Cardiac muscle cell (in vitro differentiated cells and primary cell): Measurements from ENCODE around the gene DACH1. TPM values are rescaled to one million over a fixed set of nuclear protein-coding genes. Genes with fewer than 3 reads are reported as not detected.

Experiments used
- DNase-seq, 2 donors: peaks; one replicate each; pipeline versions ENCODE4 v3.0.0 to v3.0.0-alpha.2; 2010 to 2017; ENCODE audit warnings: low read depth in 1 of 2, low spot score in 1 of 2
- H3K27ac ChIP-seq: fragments of 200-600 bp; sonication (generic); 2 replicates; pipeline ENCODE4 v1.5.1; 2016
- H3K27me3 ChIP-seq: fragments of 200-600 bp; sonication (generic); 2 replicates; pipeline ENCODE4 v1.6.0; 2016; ENCODE audit warnings: control low read depth
- H3K36me3 ChIP-seq: fragments of 200-600 bp; sonication (generic); 2 replicates; pipeline ENCODE4 v1.5.1; 2016; ENCODE audit warnings: control low read depth
- H3K4me1 ChIP-seq: fragments of 200-600 bp; sonication (generic); 2 replicates; pipeline ENCODE4 v1.8.1; 2017; ENCODE audit warnings: low read depth, mild to moderate bottlenecking, mixed run types
- H3K4me3 ChIP-seq: fragments of 200-600 bp; sonication (generic); 2 replicates; pipeline ENCODE4 v1.5.1; 2016; ENCODE audit warnings: mild to moderate bottlenecking
- H3K9me3 ChIP-seq: fragments of 200-600 bp; sonication (generic); 2 replicates; pipeline ENCODE4 v1.5.1; 2017; ENCODE audit warnings: low read depth, mild to moderate bottlenecking, control low read depth
- polyA plus RNA-seq: library from polyadenylated mRNA; unstranded; fragments of >200 nt; fragmentation: Nextera tagmentation; extraction: Ambion mirVana; gene quantifications from 2 replicates; pipeline ENCODE4 v1.2.1, GENCODE V29; 2016
- total RNA-seq: library from RNA; depleted of rRNA; stranded (reverse); fragments of >200 nt; gene quantifications from 2 replicates; pipeline ENCODE4 v1.2.3, GENCODE V29; 2016
- TF ChIP-seq, protein P1 (sequence below): IDR thresholded peaks from 2 replicates; pipeline ENCODE4 v1.5.1; 2012; ENCODE audit warnings: low read depth, mild to moderate bottlenecking, low read length

DACH1 gene
- total and polyA plus RNA-seq, 2 experiments from 2014 or later = 3.5 to 3.7 TPM

DNA sequence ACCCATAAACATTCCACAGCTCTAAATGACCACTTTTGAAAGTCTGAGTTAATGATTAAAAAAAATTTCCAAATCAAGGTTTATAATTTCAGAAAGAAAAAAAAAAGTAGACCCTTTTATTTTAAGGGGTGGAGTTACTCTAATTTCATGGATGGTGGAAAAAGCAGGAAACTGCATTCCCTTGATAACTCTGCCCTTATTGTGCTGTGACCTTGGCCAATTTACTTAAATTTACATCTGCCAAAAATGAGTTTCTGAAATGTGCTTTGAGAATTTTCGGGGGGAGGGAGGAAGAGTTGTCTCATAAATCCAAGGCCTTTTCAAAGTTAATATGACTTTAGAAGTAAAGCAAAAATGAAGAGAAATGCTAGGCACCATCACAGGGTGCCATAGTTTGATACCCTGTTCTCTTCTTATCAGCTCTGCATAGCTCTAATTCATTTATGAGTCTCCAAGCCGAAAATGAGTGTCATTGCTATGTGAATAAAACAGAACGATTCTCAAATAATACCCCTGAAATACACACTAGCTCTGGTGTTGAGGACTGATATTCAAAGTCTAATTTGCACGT is 367.0 kb downstream of the DACH1 start:
- Histone ChIP-seq H3K36me3 (no peaks in the 10 kb centered on the region), H3K27ac (no peak overlapping the region), H3K9me3 (no peaks in the 10 kb centered on the region), H3K27me3 (no peaks in the 10 kb centered on the region), H3K4me1 (no peaks in the 10 kb centered on the region), H3K4me3 (no peak overlapping the region)
- DNase-seq = no peak
- TF ChIP-seq, protein P1, sequence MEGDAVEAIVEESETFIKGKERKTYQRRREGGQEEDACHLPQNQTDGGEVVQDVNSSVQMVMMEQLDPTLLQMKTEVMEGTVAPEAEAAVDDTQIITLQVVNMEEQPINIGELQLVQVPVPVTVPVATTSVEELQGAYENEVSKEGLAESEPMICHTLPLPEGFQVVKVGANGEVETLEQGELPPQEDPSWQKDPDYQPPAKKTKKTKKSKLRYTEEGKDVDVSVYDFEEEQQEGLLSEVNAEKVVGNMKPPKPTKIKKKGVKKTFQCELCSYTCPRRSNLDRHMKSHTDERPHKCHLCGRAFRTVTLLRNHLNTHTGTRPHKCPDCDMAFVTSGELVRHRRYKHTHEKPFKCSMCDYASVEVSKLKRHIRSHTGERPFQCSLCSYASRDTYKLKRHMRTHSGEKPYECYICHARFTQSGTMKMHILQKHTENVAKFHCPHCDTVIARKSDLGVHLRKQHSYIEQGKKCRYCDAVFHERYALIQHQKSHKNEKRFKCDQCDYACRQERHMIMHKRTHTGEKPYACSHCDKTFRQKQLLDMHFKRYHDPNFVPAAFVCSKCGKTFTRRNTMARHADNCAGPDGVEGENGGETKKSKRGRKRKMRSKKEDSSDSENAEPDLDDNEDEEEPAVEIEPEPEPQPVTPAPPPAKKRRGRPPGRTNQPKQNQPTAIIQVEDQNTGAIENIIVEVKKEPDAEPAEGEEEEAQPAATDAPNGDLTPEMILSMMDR = no peak

DNA sequence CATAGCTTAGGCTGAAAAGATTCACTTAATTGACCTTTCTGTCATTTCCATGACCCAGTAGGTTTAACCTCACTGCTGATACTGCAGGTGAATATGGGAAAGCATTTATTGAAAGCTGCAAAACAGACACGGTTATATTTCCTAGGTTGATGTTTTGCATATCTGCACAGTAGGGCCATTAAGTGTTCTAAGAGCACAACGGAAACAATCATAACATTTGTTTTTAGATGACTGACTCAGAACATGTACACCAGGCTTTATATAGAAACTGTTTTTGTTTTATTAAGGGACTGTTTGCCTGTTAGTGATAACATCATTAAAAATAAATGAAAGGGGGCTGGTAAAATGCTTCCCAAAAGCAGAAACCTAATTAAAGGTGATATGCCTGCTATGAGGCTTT is 367.8 kb downstream of the DACH1 start:
- no peaks in the 10 kb centered on the region for H3K27me3 ChIP-seq
- H3K36me3 ChIP-seq = no peaks in the 10 kb centered on the region
- H3K4me3 ChIP-seq = no peak overlapping the region
- TF ChIP-seq, protein P1 = no peak
- no peak overlapping the region for H3K27ac ChIP-seq
- no peak for DNase-seq
- no peaks in the 10 kb centered on the region for H3K4me1 ChIP-seq
- H3K9me3 ChIP-seq = no peaks in the 10 kb centered on the region

DNA sequence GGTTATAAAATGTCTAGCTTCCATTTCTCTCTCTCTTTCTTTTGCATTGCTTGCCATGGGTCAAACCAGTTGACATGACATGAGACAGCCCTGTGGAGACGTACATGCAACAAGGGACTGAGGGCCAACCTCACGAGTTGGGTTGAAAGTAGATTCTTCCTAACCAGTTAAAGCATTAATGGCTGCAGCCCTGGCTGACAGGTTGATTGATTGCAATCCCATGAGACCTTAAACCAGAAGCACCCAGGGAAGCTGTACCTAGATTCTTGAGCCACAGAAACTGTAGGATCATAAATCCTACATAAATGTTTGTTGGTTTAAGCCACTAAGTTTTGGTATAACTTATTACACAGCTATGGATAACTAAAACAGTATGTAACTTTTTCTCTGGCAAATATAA is 373.8 kb downstream of the DACH1 start:
- Histone ChIP-seq H3K9me3 (no peaks in the 10 kb centered on the region), H3K36me3 (no peaks in the 10 kb centered on the region), H3K27me3 (no peaks in the 10 kb centered on the region), H3K4me1 (no peaks in the 10 kb centered on the region), H3K4me3 (no peak overlapping the region), H3K27ac (no peak overlapping the region)
- DNase-seq = peak in 1 of 2 donors; percentile 19
- TF ChIP-seq, protein P1 = no peak

DNA sequence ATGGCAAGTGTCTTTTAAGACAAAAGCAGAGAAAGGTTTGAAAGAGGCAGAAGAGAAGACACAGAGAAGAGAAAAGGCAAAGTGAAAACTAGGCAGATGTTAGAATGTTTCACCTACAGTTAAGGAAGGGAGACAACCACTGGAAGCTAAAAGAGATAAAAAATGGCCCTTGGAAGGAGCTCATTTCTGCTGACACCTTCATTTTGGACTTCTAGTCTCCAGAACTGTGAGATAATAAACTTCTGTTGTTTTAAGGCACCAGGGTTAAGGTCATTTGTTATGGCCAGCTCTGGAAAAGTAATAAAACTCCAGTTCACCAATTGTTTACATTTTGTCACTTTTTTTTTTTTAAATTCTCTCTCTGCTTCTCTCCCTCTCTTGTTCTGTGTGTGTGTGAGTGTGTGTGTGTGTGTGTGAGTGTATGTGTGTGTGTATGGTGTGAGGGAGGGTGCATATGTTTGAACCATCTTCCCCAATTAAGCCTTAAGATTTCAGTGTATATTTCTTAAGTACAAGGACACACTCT is 374.6 kb downstream of the DACH1 start:
- Histone ChIP-seq H3K9me3 (no peaks in the 10 kb centered on the region), H3K27me3 (no peaks in the 10 kb centered on the region), H3K36me3 (no peaks in the 10 kb centered on the region), H3K4me1 (no peaks in the 10 kb centered on the region), H3K4me3 (no peak overlapping the region), H3K27ac (no peak overlapping the region)
- TF ChIP-seq, protein P1 = no peak
- no peak for DNase-seq

DNA sequence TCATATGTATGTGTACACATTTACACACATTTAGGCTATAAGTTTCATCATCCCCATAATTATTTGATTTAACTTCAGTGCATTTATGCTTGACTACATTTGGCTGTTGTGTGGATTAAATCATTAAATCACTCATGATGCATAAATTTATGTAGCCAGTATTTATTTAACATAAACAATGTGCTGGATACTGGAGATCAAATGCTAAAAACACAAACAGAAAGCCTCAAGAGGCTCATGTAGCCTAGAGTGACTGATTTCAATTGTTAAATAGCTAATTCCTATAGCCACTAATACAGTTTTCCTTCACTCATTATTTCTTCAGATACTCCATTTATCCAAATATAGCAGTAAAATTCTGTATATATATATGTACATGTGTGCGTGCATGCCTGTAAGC is 376.0 kb downstream of the DACH1 start:
- no peak overlapping the region for H3K4me3 ChIP-seq
- no peaks in the 10 kb centered on the region for H3K36me3 ChIP-seq
- no peaks in the 10 kb centered on the region for H3K27me3 ChIP-seq
- TF ChIP-seq, protein P1 = no peak
- DNase-seq = no peak
- no peaks in the 10 kb centered on the region for H3K4me1 ChIP-seq
- no peak overlapping the region for H3K27ac ChIP-seq
- no peaks in the 10 kb centered on the region for H3K9me3 ChIP-seq

DNA sequence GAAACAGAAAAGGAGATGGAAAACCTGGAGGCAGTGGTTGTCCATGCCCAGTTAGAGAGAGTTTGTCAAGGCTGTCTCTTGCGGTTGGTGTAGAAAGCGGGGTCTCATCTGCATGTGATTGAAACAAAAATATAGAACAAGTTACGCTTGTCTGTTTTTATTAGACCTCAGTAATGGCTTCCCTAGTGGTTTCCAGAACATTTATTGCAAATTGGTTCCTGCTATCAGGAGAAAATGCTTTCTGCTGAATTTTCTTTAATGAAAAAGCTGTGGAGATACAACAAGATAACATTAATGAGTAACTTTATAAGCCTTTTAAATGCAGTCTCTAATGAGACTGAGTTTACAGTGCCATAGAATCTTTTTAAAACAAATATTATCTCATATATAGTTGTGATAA is 378.0 kb downstream of the DACH1 start:
- no peaks in the 10 kb centered on the region for H3K9me3 ChIP-seq
- H3K27ac ChIP-seq = no peak overlapping the region
- TF ChIP-seq, protein P1 = no peak
- DNase-seq = no peak
- H3K36me3 ChIP-seq = no peaks in the 10 kb centered on the region
- no peak overlapping the region for H3K4me3 ChIP-seq
- no peaks in the 10 kb centered on the region for H3K27me3 ChIP-seq
- H3K4me1 ChIP-seq = no peaks in the 10 kb centered on the region
